Activated CD8-positive, alpha-beta memory T cell treated with anti-CD3 and anti-CD28 coated beads for 48 hours (primary cell): Measurements from ENCODE around the gene MBD3.
A peak's percentile ranks its signal among the peaks of the same experiment; 100 is the strongest.
"Not testable (repeated sequence)": the region's sequence is repeated elsewhere in the genome, so short reads cannot be mapped to it uniquely, and the experiment has no call there.

Experiments
- DNase-seq, 3 experiments: peaks; one replicate each; pipeline ENCODE4 v3.0.0-alpha.2; 2020; ENCODE audit warnings: low read depth in 2 of 3, low spot score in 2 of 3

The MBD3 gene, protein sequence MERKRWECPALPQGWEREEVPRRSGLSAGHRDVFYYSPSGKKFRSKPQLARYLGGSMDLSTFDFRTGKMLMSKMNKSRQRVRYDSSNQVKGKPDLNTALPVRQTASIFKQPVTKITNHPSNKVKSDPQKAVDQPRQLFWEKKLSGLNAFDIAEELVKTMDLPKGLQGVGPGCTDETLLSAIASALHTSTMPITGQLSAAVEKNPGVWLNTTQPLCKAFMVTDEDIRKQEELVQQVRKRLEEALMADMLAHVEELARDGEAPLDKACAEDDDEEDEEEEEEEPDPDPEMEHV

DNA sequence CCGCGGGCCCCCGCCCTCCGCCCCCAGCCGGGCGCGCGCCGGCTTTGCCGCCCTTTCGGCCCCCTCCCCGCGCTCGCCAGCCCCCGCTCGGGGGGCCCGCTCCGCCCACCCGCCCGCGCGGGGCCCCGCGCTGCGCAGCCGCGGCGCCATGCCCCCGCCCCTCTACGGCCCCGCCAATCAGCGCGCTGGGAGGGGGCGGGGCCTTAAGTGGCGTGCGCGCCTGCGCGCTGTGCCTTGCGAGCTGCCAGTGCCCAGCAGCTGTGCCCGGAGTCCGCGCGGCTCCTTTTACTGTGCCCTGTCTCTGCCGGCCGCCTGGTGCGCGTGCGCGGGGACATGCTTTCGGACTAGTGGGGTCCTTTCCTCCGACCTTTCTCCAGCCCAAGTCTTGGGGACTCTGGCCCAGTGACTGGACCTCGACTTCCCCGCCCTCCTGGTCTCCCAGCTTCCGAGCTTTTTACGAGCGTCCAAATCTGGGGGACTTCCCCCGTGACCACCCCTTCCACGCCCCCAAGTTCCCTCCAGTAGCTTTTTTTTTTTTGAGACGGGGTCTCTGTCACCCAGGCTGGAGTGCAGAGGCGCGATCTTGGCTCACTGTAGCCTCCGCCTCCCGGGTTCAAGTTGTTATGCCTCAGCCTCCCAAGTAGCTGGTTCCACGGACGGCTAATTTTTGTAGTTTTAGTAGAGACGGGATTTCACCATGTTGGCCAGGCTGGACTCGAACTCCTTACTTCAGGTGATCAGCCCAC, at the start of gene MBD3:
Gene MBD3, minus strand, starts transcription at position 111 of the 746 bp plus-strand sequence. CDS start 234 bp downstream, outside the sequence.
- peak; percentile 65 to 84 (median 66) for DNase-seq

DNA sequence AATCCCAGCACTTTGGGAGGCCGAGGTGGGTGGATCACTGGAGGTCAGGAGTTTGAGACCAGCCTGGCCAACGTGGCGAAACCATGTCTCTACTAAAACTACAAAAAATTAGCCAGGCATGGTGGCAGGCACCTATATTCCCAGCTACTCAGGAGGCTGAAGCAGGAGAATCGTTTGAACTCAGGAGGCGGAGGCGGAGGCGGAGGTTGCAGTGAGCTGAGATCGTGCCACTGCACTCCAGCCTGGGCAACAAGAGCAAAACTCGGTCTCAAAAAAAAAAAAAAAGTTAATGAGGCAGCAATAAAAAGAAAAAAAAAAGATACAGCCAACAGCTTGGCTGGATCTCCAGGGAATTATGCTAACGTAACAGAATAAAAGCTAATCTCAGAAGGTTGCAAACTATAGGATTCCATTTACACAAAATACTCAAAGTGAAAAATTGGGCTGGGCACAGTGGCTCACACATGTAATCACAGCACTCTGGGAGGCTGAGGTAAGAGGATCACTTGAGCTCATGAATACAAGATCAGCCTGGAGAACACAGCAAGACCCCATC, 48.3 kb upstream of the MBD3 start:
- DNase-seq, result not testable (repeated sequence)

DNA sequence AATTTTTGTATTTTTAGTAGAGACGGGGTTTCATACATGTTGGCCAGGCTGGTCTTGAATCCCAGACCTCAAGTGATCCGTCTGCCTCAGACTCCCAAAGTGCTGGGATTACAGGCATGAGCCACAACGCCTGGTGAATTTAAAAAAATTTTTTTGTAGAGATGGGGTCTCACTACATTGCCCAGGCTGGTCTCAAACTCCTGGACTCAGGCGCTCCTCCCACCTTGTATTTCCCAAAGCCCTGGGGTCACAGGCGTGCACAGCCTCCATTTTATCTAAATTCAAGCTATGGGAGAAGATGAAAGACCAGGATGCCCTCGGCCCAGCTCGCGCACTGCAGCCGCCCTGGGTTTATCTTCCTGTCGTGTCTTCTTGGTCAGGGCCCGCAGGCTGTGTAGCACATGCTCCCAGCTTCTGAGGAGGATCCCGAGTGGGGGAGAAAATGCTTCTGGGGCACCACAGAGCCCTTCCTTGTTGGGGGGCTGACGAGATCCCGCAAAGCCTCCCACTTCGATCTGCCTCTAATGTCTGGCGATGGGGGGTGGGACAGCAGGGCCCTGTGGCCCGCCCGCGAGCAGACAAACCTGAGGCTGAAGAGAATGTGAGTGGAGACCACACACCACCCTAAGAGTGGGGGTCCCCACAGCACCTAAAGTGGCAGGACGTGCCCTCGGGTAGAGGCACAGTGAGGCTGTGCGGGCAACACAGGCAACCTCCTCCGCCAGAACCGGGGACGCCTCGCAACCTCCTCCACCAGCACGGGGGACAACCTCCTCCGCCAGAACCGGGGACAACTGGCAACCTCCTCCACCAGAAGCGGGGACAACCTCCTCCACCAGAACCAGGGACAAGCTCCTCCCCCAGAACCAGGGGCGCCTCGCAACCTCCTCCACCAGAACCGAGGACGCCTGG, 43.9 kb upstream of the MBD3 start:
- DNase-seq, result no peak

DNA sequence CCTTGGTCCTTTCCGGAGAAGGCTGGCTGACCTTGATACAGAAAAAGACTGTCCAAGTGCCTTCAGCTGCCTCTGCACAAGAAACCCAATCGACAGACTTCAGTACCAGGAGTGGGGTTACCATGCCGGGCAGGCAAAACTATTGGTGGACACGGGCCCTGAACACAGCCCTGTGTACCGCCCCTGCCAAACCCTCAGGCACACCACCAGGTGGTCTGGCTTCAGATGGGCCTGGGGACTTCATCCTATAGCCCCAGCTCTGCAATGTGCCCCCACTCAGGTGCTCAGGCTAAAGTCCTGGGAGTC, 42.2 kb upstream of the MBD3 start:
- DNase-seq, result no peak

DNA sequence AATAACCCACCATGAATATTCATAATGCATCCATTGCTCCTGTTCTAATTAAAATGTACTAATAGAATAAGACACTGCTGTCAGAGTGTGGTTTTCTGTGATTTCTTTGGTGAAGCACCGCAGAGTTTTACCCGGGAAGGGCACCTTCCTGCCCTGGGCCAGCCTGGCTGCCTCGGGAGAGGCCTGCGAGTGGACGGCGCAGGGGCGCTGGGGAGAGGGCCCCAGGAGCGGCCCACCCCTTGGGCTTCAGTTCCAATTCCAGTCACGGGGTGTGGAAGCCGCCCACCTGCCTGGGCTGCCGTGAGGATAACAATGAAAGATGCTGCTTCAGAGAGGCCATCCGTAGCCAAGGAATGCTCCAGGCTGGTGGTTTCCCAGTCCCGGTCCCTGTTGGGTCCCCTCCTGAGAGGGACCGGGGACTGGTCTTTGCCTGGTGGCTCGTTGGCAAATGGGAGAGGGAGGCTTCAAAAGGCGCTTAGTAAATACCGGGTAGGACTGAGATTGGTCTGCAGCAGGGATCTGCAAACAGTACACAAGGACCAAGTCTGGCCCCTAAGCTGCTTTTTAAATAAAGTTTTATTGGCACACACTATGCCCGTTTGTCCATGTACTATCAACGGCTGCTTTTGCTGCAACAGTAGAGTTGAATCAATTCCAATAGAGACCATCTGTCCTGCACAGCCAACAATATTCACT, 41.7 kb upstream of the MBD3 start:
- no peak for DNase-seq

DNA sequence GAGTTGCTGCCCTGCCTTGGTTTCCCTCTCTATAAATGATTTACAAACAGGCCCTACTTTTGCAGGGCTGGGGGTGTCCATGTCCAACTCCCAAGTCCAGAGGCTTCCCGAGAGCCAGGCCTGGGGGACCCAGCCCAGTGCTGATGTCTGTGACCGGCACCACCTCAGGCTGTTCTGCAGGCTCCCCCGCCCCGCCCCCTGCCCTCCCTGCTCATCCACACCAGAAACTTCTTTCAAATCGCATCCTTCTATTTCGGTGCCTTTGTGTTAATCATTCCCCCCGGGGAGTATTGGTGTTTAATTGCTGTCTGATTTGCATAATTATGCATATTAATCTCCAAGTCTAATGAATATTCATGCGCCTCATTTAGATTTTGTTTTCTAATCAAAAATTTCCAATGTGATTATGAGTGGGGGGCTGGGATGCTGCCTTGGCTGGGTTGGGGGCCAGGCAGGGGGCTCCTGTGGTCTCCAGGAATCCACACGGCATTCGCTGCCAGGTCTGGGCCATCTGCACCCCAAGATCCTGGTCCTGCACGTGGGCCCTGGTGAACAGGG, 40.7 kb upstream of the MBD3 start:
- DNase-seq, result no peak

DNA sequence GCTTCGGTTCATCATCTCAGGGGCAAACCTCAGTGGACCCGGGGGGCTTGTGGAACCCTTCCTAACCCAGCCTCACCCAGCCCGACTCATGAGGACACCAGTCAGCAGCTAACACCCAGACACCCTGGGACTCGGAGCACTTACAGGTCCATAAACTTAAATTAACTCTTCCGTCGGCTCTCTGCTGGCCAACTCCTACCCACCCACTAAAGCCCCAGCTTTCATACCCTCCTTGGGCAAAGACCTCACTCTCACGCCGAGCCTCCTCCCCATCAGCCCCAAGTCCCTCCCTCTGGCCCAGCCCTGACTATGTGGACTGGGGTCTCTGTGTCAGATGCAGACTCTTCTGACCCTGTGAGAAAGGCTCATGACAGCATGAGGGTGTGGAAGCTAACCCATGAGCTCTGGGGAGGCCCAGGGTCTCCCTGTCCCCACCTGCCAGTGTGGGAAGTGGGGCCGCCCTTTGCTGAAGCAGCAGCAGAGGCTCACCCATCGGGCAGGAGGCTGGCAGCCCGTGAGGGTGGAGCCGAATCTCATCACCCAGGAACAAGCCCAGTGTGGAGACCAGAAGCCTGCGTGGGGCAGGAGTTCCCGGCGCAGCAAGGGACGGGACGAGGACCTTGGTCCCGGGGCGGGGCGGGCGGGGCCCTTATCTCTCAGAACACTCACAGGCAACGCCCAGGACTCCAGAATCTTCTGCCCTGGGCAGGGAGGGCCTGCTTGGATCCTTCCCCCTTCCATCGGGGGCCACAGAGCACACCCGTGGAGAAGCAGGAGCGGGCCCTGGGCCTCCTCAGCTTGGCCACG, 40.0 kb upstream of the MBD3 start:
- DNase-seq, result no peak

DNA sequence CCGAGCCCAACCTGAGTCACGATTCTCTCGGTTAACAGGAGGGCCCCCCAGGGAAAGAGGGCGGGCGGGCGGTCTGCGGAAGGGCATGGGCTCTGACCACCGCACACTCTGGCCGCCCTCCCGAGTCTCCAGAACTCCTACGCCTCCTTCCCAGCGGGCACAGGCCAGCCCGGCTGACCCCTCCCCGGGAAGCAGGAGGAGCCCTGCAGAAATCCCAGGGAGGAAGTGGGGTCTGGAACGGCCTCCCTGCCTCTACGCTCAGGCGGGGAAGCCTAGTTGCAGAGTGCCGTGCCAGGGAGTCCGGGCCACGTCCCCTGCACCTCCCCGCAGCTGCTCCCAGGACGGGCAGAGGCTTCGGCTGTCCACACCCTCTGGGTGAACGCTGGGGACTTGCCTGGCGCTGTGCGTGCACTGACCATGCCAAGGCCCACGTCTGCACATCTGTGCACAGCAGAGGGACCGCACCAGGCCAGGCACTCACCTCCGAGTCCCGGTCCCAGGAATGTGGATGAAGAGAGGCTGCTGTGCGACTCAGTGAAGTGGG, 39.0 kb upstream of the MBD3 start:
- DNase-seq, result no peak

DNA sequence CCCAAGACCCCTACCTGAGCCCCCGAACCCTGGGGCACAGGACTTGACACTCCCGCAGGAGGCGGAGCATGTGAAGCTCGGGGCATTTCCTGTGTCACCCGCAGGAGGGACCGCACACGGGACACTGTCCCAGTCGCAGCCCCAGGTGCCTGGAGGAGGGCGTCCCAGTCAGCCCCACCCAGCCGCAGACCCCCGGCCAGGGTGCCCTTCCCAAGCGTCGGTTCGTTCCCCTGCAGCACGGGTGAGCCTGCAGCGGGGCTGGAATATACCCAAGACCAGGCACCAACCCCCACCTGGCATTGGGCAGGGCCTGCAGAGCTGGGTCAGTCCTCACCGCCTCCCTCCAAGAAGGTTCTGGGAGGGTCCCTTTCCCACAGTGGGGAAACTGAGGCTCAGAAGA, 38.1 kb upstream of the MBD3 start:
- no peak for DNase-seq

DNA sequence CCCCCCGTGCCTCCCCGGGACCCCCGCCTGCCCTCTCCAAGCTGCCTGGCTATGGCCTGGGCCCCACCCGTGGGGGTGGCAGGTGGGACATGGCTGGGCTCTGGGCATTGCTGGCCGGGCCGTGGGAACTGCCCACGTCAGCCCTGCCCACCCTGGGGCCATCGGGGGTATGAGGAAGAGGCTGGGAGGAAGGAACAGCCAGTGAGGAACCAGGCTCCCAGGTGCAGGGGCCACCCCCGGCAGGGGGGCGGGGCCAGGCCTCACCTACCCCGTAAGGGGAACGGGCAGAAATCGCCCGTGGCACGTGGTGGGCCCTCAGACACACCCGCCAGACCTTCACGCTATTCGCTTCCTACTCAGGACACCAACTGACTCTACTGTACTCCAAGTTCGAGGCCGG, 37.3 kb upstream of the MBD3 start:
- no peak for DNase-seq

DNA sequence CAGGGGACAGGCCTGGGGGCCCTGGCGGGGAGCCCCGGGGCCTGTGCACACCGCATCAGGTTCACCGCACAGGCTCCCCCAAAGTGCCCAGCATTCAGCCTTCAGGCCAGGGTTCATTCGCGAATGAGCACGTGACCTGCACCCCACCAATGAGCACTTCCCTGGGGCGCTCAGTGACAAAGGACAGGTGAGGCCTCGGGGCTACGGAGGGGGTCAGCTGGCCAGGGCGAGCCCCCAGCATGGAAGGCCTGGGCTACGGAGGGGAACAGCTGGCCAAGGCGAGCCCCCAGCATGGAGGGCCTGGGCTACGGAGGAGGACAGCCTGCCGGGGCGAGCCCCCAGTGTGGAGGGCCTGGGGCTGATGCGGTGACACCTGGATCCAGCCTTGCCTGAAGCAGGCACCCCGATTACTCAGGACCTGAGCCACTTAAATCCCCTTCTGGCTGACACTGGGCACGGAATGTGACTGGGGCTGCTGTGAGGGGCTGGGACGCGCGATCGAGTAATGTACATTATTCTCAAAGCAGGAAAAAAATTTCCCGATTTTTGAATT, 36.7 kb upstream of the MBD3 start:
- DNase-seq, result no peak

DNA sequence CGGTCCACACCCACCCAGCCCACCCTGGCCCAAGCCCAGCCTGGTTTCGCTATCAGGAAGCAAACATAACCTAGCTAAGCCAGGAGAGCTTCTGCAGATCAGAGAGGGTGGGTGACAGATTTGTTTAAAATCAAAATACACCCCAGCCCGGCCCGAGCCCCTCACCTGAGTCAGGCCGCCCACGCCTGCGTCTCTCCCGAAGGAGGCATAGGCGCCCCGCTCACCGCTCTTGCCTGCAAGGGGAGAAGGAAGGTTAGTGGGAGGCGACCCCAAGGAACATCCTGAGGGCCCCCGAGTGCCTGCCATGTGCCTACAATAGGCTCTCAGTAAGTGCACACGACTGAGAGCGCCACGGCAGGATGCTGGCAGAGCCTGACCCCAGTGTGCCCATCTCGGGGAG, 34.5 kb upstream of the MBD3 start:
- DNase-seq, result no peak

DNA sequence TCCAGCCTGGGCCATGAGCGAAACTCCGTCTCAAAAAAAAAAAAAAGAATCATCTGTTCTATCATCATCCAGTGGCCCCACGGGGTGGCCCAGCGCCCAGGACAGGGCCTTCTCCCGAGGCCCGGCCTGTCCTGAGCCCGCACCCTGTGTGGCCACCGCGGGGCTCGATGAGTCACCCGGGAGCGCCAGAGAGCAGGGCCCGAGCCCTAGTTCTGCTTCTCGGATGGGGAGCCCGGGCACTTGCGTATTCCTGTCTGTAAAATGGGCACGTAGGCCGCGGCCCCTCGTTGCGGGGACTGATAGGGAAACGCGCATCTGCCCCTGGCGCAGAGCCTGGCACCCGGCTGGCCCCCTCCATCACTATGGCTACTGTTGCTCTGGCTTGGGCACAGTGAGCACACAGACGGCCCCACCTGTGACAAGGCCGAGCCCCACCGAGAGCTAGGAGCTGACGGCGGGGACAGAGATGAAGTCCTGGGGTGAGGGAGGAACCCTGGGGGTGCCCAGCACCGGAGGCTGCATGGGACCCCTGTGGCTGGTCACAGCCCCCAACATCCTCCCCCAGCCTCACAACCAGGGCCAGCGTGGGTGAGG, 33.8 kb upstream of the MBD3 start:
- DNase-seq, result no peak

DNA sequence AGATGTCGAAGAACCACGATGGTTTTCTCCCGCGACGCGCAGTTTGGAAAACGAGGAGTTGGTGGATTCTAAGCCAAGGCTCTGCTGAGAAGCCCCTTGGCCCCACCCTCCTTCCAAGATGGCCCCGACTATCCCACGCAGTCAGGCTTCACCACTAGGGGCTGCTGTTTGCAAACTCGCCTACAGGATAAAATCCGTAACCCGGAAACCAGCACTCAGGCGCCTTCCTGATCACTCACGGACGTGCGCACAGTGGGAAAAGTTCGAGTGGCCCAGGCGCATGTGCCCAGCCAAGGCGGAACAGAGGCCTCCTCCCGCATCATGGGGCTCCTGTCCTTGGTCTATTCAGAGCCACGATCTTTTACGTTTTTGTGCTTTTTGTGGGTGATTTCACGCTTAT, 31.8 kb upstream of the MBD3 start:
- DNase-seq, result no peak

DNA sequence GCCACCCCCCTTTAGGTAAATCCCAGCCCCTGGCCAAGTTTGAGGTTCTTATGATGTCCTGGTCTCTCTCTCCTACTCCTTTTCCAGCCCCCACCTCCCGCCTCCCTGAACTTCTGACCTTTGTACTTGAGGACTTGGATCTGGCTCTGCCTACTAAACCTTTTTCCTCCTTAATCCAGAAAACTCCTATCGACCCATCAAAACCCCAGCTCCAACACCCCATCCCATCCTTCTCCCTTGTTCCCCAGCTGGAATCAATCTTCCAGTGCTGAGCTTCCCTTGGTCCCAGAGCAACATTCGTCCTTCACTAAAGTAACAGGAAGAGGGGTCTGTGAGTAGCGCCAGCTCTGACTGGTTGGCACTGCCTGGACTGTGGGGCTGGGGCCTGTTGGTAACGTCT, 29.9 kb upstream of the MBD3 start:
- no peak for DNase-seq

DNA sequence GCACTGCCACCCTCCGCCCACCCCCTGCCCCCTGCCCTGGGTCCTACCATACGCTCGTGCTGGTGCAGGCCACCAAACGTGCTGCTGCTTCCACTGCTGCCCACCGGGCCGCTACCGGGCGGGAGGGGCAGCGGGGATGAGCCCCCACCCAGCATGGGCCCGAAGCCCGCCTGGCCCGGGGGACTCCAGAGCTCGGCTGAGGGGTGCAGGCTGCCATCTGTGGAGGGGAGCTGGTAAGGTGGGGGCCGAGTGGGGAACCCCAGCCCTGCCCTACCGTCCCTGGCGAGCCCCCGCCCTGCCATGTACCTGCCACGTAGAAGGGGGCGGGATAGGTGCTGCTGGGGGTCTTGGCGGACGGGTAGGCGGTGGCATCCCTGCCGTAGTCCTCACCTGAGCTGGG, 29.3 kb upstream of the MBD3 start:
- no peak for DNase-seq

DNA sequence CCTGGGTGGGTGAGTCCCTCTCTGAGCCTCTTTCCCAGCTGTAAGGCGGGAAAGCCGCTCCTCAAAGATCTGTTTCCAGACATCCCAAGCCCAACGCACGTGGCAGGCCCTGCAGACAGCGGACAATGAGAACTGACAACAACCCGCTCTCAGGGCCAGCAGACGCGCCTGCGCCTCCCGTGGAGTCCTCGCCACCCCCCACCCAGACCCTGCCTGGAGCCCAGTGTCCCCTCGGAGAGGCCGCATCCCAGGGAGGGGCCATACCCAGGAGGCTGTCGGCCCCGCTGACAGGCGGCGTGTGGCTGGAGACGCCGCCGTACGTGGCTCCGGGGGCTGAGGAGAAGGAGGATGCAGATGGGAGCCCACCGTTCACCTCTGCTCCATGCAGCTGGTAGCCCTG, 28.9 kb upstream of the MBD3 start:
- DNase-seq, result no peak

DNA sequence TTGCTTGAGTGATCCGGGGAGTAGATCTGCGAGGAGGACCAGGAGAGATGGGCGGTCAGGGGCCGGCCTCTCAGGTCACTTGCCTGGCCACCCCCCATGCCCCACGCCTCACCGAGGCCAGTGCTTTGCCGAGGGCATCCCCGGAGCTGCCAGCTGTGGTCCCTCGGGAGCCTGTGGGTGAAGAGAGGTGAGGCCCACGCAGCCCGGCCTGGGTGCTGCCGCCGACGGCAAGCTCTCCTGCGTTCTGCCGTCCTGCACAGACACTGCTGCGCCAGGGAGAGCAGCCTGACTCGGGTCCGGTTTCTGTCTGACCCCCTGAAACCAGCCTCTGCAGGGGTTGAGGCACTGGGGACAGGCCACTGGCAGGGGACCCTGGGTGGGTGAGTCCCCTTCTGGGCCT, 28.4 kb upstream of the MBD3 start:
- no peak for DNase-seq

DNA sequence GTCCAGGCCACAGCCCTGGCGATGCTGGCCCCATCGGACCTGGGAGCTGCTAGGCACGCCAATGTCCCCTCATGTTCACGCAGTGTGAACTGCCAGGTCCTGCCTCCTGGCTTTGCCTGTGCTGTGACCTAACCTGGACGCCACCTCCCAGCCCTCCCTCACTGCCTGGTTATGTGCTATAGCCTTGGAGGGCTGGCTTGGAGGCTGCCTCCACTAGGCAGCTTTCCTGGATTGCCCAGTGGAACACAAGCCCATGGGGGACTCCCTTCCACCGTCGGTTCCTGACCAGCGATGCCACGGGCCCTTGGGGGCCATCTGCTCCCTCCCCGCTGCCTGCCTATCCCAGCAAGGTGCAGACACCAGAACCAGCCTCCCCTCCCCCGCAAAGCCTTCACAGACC, 27.8 kb upstream of the MBD3 start:
- no peak for DNase-seq
